Measurements from ENCODE around the gene HACL1.

Gene HACL1

GRCh38 chr3:15523660-15524417 is 77.5 kb downstream of the HACL1 start:
- no peak overlapping the region for H3K27ac ChIP-seq (ENCODE audit: low read depth, low read length)
- no peak overlapping the region for H3K9ac ChIP-seq (ENCODE audit: low read depth, low read length)
- H3K4me3 ChIP-seq (ENCODE audit: low read length): no peak overlapping the region
- H3K36me3 ChIP-seq (ENCODE audit: insufficient read depth, low read length): no peaks in the 10 kb centered on the region
- H3K9me3 ChIP-seq (ENCODE audit: insufficient read depth, low read depth, low read length): no peaks in the 10 kb centered on the region
- 68% methylated on average over 6 of the region's 6 CpGs for WGBS
- peaks cover 6% of the 10 kb centered on the region for H3K27me3 ChIP-seq (ENCODE audit: insufficient read depth, low read length)
- peaks cover 13% of the 10 kb centered on the region for H3K4me1 ChIP-seq (ENCODE audit: insufficient read depth, low read length)

- Histone ChIP-seq H3K27me3 (ENCODE audit: insufficient read depth, low read length) (peaks cover 6% of the 10 kb centered on the region), H3K36me3 (ENCODE audit: insufficient read depth, low read length) (no peaks in the 10 kb centered on the region), H3K4me1 (ENCODE audit: insufficient read depth, low read length) (peaks cover 13% of the 10 kb centered on the region), H3K4me3 (ENCODE audit: low read length) (no peak overlapping the region), H3K9me3 (ENCODE audit: insufficient read depth, low read depth, low read length) (no peaks in the 10 kb centered on the region), H3K9ac (ENCODE audit: low read depth, low read length) (no peak overlapping the region), H3K27ac (ENCODE audit: low read depth, low read length) (no peak overlapping the region)
These were observed 79.4 kb downstream of the HACL1 start for GRCh38 chr3:15522016-15522415.

GRCh38 chr3:15521573-15521965 is 79.8 kb downstream of the HACL1 start, which contains the start of gene COLQ:
COLQ (minus strand) TSS chr3:15521706; CDS start chr3:15521625, 81 bp downstream.
- peaks cover 13% of the 10 kb centered on the region for H3K4me1 ChIP-seq (ENCODE audit: insufficient read depth, low read length)
- 64% methylated on average over 2 of the region's 6 CpGs for WGBS
- no peaks in the 10 kb centered on the region for H3K36me3 ChIP-seq (ENCODE audit: insufficient read depth, low read length)
- H3K9me3 ChIP-seq (ENCODE audit: insufficient read depth, low read depth, low read length): no peaks in the 10 kb centered on the region
- H3K4me3 ChIP-seq (ENCODE audit: low read length): peak within 1 kb of the TSS; percentile 28; the same call in 1 of the 2 replicates
- no peak within 1 kb of the TSS for H3K9ac ChIP-seq (ENCODE audit: low read depth, low read length)
- peaks cover 6% of the 10 kb centered on the region for H3K27me3 ChIP-seq (ENCODE audit: insufficient read depth, low read length)
- H3K27ac ChIP-seq (ENCODE audit: low read depth, low read length): no peak within 1 kb of the TSS

GRCh38 chr3:15520804-15521572 is 80.4 kb downstream of the HACL1 start:
- WGBS: 76% methylated on average over 14 of the region's 14 CpGs
- H3K27me3 ChIP-seq (ENCODE audit: insufficient read depth, low read length): peaks cover 6% of the 10 kb centered on the region
- peak overlapping the region; percentile 28; the same call in 1 of the 2 replicates for H3K4me3 ChIP-seq (ENCODE audit: low read length)

GRCh38 chr3:15520185-15520584 is 81.2 kb downstream of the HACL1 start:
- Histone ChIP-seq H3K4me1 (ENCODE audit: insufficient read depth, low read length) (peaks cover 13% of the 10 kb centered on the region), H3K27ac (ENCODE audit: low read depth, low read length) (no peak overlapping the region)
- WGBS: 68% methylated on average over 3 of the region's 3 CpGs

More at GRCh38 chr3:15520804-15521572, 80.4 kb downstream of the HACL1 start:
- no peak overlapping the region for H3K27ac ChIP-seq (ENCODE audit: low read depth, low read length)
- no peak overlapping the region for H3K9ac ChIP-seq (ENCODE audit: low read depth, low read length)
- no peaks in the 10 kb centered on the region for H3K36me3 ChIP-seq (ENCODE audit: insufficient read depth, low read length)
- no peaks in the 10 kb centered on the region for H3K9me3 ChIP-seq (ENCODE audit: insufficient read depth, low read depth, low read length)
- peaks cover 13% of the 10 kb centered on the region for H3K4me1 ChIP-seq (ENCODE audit: insufficient read depth, low read length)

GRCh38 chr3:15519096-15519495 is 82.3 kb downstream of the HACL1 start:
- Histone ChIP-seq H3K27ac (ENCODE audit: low read depth, low read length) (no peak overlapping the region), H3K4me3 (ENCODE audit: low read length) (no peak overlapping the region), H3K9me3 (ENCODE audit: insufficient read depth, low read depth, low read length) (no peaks in the 10 kb centered on the region), H3K4me1 (ENCODE audit: insufficient read depth, low read length) (peaks cover 13% of the 10 kb centered on the region), H3K9ac (ENCODE audit: low read depth, low read length) (no peak overlapping the region), H3K36me3 (ENCODE audit: insufficient read depth, low read length) (no peaks in the 10 kb centered on the region), H3K27me3 (ENCODE audit: insufficient read depth, low read length) (no peaks in the 10 kb centered on the region; the same call in 1 of the 2 replicates)
- WGBS: 95% methylated on average over 3 of the region's 4 CpGs

More at GRCh38 chr3:15520185-15520584, 81.2 kb downstream of the HACL1 start:
- Histone ChIP-seq H3K27me3 (ENCODE audit: insufficient read depth, low read length) (peaks cover 6% of the 10 kb centered on the region), H3K36me3 (ENCODE audit: insufficient read depth, low read length) (no peaks in the 10 kb centered on the region), H3K9me3 (ENCODE audit: insufficient read depth, low read depth, low read length) (no peaks in the 10 kb centered on the region), H3K9ac (ENCODE audit: low read depth, low read length) (no peak overlapping the region), H3K4me3 (ENCODE audit: low read length) (no peak overlapping the region)

GRCh38 chr3:15514663-15515340 is 86.6 kb downstream of the HACL1 start:
- H3K9me3 ChIP-seq (ENCODE audit: insufficient read depth, low read depth, low read length): no peaks in the 10 kb centered on the region
- no peaks in the 10 kb centered on the region for H3K36me3 ChIP-seq (ENCODE audit: insufficient read depth, low read length)
- no peak overlapping the region for H3K9ac ChIP-seq (ENCODE audit: low read depth, low read length)
- no peak overlapping the region for H3K27ac ChIP-seq (ENCODE audit: low read depth, low read length)
- H3K4me3 ChIP-seq (ENCODE audit: low read length): no peak overlapping the region
- H3K27me3 ChIP-seq (ENCODE audit: insufficient read depth, low read length): no peaks in the 10 kb centered on the region
- WGBS: 96% methylated on average over 3 of the region's 4 CpGs
- H3K4me1 ChIP-seq (ENCODE audit: insufficient read depth, low read length): no peaks in the 10 kb centered on the region

GRCh38 chr3:15513810-15514662 is 87.3 kb downstream of the HACL1 start:
- no peaks in the 10 kb centered on the region for H3K27me3 ChIP-seq (ENCODE audit: insufficient read depth, low read length)
- H3K36me3 ChIP-seq (ENCODE audit: insufficient read depth, low read length): no peaks in the 10 kb centered on the region
- H3K9ac ChIP-seq (ENCODE audit: low read depth, low read length): no peak overlapping the region
- WGBS: 91% methylated on average over 5 of the region's 5 CpGs
- no peak overlapping the region for H3K27ac ChIP-seq (ENCODE audit: low read depth, low read length)
- H3K9me3 ChIP-seq (ENCODE audit: insufficient read depth, low read depth, low read length): no peaks in the 10 kb centered on the region
- H3K4me1 ChIP-seq (ENCODE audit: insufficient read depth, low read length): no peaks in the 10 kb centered on the region
- H3K4me3 ChIP-seq (ENCODE audit: low read length): no peak overlapping the region

- no peak overlapping the region for H3K27ac ChIP-seq (ENCODE audit: low read depth, low read length)
- no peaks in the 10 kb centered on the region for H3K36me3 ChIP-seq (ENCODE audit: insufficient read depth, low read length)
- H3K9ac ChIP-seq (ENCODE audit: low read depth, low read length): no peak overlapping the region
- no peak overlapping the region for H3K4me3 ChIP-seq (ENCODE audit: low read length)
- H3K27me3 ChIP-seq (ENCODE audit: insufficient read depth, low read length): no peaks in the 10 kb centered on the region
- 90% methylated on average over 6 of the region's 7 CpGs for WGBS
- H3K4me1 ChIP-seq (ENCODE audit: insufficient read depth, low read length): no peaks in the 10 kb centered on the region
- H3K9me3 ChIP-seq (ENCODE audit: insufficient read depth, low read depth, low read length): no peaks in the 10 kb centered on the region
These were observed 88.3 kb downstream of the HACL1 start for GRCh38 chr3:15513116-15513515.

GRCh38 chr3:15512166-15512565 is 89.2 kb downstream of the HACL1 start:
- no peaks in the 10 kb centered on the region for H3K9me3 ChIP-seq (ENCODE audit: insufficient read depth, low read depth, low read length)
- no peak overlapping the region for H3K27ac ChIP-seq (ENCODE audit: low read depth, low read length)
- H3K9ac ChIP-seq (ENCODE audit: low read depth, low read length): no peak overlapping the region
- H3K4me3 ChIP-seq (ENCODE audit: low read length): no peak overlapping the region
- WGBS: 91% methylated on average over 10 of the region's 10 CpGs
- H3K27me3 ChIP-seq (ENCODE audit: insufficient read depth, low read length): no peaks in the 10 kb centered on the region
- no peaks in the 10 kb centered on the region for H3K4me1 ChIP-seq (ENCODE audit: insufficient read depth, low read length)
- H3K36me3 ChIP-seq (ENCODE audit: insufficient read depth, low read length): no peaks in the 10 kb centered on the region

All from HUES64 (cell line).